Neural progenitor cell (in vitro differentiated cells): ENCODE data around the gene COL20A1. TPM values are rescaled to one million over a fixed set of nuclear protein-coding genes. Genes with fewer than 3 reads are reported as not detected.

ENCODE experiments used
- DNase-seq: peaks from one replicate; pipeline ENCODE4 v3.0.0-alpha.2; 2016; ENCODE audit warnings: low spot score
- H2AFZ ChIP-seq: fragments of 200-600 bp; sonication (generic); replicated peaks from 2 replicates; pipeline ENCODE4 v1.6.1; 2016; ENCODE audit warnings: antibody characterized with exemption
- H3F3A ChIP-seq: fragments of 200-600 bp; sonication (generic); 2 replicates; pipeline ENCODE4 v1.6.1; 2016; ENCODE audit warnings: antibody characterized with exemption, low read depth
- H3K27ac ChIP-seq: fragments of 200-600 bp; sonication (generic); 2 replicates; pipeline ENCODE4 v1.5.1; 2016; ENCODE audit warnings: mild to moderate bottlenecking
- H3K27me3 ChIP-seq: fragments of 200-600 bp; sonication (generic); 2 replicates; pipeline ENCODE4 v1.6.1; 2016; ENCODE audit warnings: mild to moderate bottlenecking, moderate library complexity
- H3K36me3 ChIP-seq: fragments of 200-600 bp; sonication (generic); 2 replicates; pipeline ENCODE4 v1.5.1; 2016
- H3K4me1 ChIP-seq: fragments of 200-600 bp; sonication (generic); 2 replicates; pipeline ENCODE4 v1.6.1; 2016; ENCODE audit warnings: mixed run types
- H3K4me2 ChIP-seq: fragments of 200-600 bp; sonication (generic); 2 replicates; pipeline ENCODE4 v1.6.1; 2016
- H3K4me3 ChIP-seq: fragments of 200-600 bp; sonication (generic); 2 replicates; pipeline ENCODE4 v1.5.1; 2016
- H3K79me2 ChIP-seq: fragments of 200-600 bp; sonication (generic); 2 replicates; pipeline ENCODE4 v1.6.1; 2016; ENCODE audit warnings: low read depth
- H3K9ac ChIP-seq: fragments of 200-600 bp; sonication (generic); 2 replicates; pipeline ENCODE4 v1.6.1; 2016
- H3K9me3 ChIP-seq: fragments of 200-600 bp; sonication (generic); 2 replicates; pipeline ENCODE4 v1.5.1; 2016; ENCODE audit warnings: low read depth
- H4K20me1 ChIP-seq: fragments of 200-600 bp; sonication (generic); 2 replicates; pipeline ENCODE4 v1.6.1; 2016; ENCODE audit warnings: low read depth
- H3K27ac Mint-ChIP-seq: 3 replicates; pipeline ENCODE4 v1.8.0; 2021; ENCODE audit warnings: mixed read lengths
- H3K27me3 Mint-ChIP-seq: 2 replicates; pipeline ENCODE4 v1.8.0; 2022; ENCODE audit warnings: low read depth, mild to moderate bottlenecking, inconsistent platforms, moderate library complexity, mixed read lengths; ENCODE audit not compliant: insufficient read depth
- H3K36me3 Mint-ChIP-seq: 3 replicates; pipeline ENCODE4 v1.8.0; 2021; ENCODE audit warnings: mixed read lengths
- H3K4me1 Mint-ChIP-seq: 3 replicates; pipeline ENCODE4 v1.8.0; 2021; ENCODE audit warnings: mixed read lengths
- H3K4me3 Mint-ChIP-seq: 3 replicates; pipeline ENCODE4 v1.8.0; 2021; ENCODE audit warnings: mild to moderate bottlenecking, moderate library complexity, mixed read lengths
- H3K9me3 Mint-ChIP-seq: 3 replicates; pipeline ENCODE4 v1.8.0; 2020; ENCODE audit warnings: mixed read lengths
- CTCF ChIP-seq: fragments of 200-600 bp; sonication (generic); IDR thresholded peaks from 2 replicates; pipeline ENCODE4 v1.5.1; 2017; ENCODE audit warnings: antibody characterized with exemption, mild to moderate bottlenecking
- EZH2 ChIP-seq: fragments of 200-600 bp; sonication (generic); IDR thresholded peaks from 2 replicates; pipeline ENCODE4 v1.6.1; 2017; ENCODE audit warnings: antibody characterized with exemption, mild to moderate bottlenecking, moderate library complexity
- EZH2phosphoT487 ChIP-seq: fragments of 200-600 bp; sonication (generic); IDR thresholded peaks from 2 replicates; pipeline ENCODE4 v1.6.1; 2017; ENCODE audit warnings: antibody characterized with exemption
- total RNA-seq: library from RNA; depleted of rRNA; stranded (reverse); fragments of >200 nt; gene quantifications from 2 replicates; pipeline ENCODE4 v1.2.3, GENCODE V29; 2015; ENCODE audit warnings: low replicate concordance

COL20A1 gene
- total RNA-seq, 1 donor from 2014 or later: 0.37 TPM

- H3K36me3 ChIP-seq: no peaks in the 10 kb centered on the region
- peaks cover 6% of the 10 kb centered on the region for H3K9me3 Mint-ChIP-seq
Observed at GRCh38 chr20:63327231-63327745, 34.3 kb downstream of the COL20A1 start.

GRCh38 chr20:63328026-63328700, 35.2 kb downstream of the COL20A1 start:
- no peak for TF ChIP-seq CTCF
- TF ChIP-seq EZH2: no peak
- TF ChIP-seq EZH2phosphoT487: no peak
- H3K4me3 Mint-ChIP-seq: no peak overlapping the region
- peaks cover 13% of the 10 kb centered on the region for H3K4me1 Mint-ChIP-seq
- no peaks in the 10 kb centered on the region for H4K20me1 ChIP-seq
- H3K4me1 ChIP-seq: no peaks in the 10 kb centered on the region
- H3F3A ChIP-seq: no peaks in the 10 kb centered on the region
- peaks cover 5% of the 10 kb centered on the region for H3K36me3 Mint-ChIP-seq
- no peaks in the 10 kb centered on the region for H3K9me3 ChIP-seq
- no peak overlapping the region for H3K9ac ChIP-seq
- H3K27me3 Mint-ChIP-seq: peaks cover 10% of the 10 kb centered on the region
- H3K79me2 ChIP-seq: no peaks in the 10 kb centered on the region
- H3K4me3 ChIP-seq: no peak overlapping the region
- peaks cover 6% of the 10 kb centered on the region for H3K9me3 Mint-ChIP-seq
- no peak for DNase-seq
- H3K27ac ChIP-seq: no peak overlapping the region
- no peak overlapping the region for H3K4me2 ChIP-seq
- no peak overlapping the region for H2AFZ ChIP-seq
- no peaks in the 10 kb centered on the region for H3K36me3 ChIP-seq
- H3K27ac Mint-ChIP-seq: no peak overlapping the region
- H3K27me3 ChIP-seq: peaks cover 12% of the 10 kb centered on the region

More at GRCh38 chr20:63327231-63327745, 34.3 kb downstream of the COL20A1 start:
- peaks cover 18% of the 10 kb centered on the region for H3K4me1 Mint-ChIP-seq
- H3K79me2 ChIP-seq: no peaks in the 10 kb centered on the region
- no peaks in the 10 kb centered on the region for H3K9me3 ChIP-seq
- H3K4me1 ChIP-seq: no peaks in the 10 kb centered on the region
- H3K4me3 ChIP-seq: no peak overlapping the region
- H3K27me3 ChIP-seq: peaks cover 14% of the 10 kb centered on the region
- H3K27ac ChIP-seq: no peak overlapping the region
- H3F3A ChIP-seq: no peaks in the 10 kb centered on the region
- H3K27ac Mint-ChIP-seq: no peak overlapping the region
- H3K4me2 ChIP-seq: no peak overlapping the region
- peaks cover 5% of the 10 kb centered on the region for H3K36me3 Mint-ChIP-seq
- H4K20me1 ChIP-seq: no peaks in the 10 kb centered on the region
- DNase-seq: no peak
- H3K9ac ChIP-seq: no peak overlapping the region
- TF ChIP-seq CTCF: no peak
- TF ChIP-seq EZH2phosphoT487: no peak
- TF ChIP-seq EZH2: no peak
- H3K27me3 Mint-ChIP-seq: peaks cover 10% of the 10 kb centered on the region
- no peak overlapping the region for H3K4me3 Mint-ChIP-seq
- H2AFZ ChIP-seq: no peak overlapping the region

GRCh38 chr20:63328718-63329275, 35.8 kb downstream of the COL20A1 start:
- Histone ChIP-seq H3K4me3 (no peak overlapping the region), H3K9ac (no peak overlapping the region), H3K9me3 (no peaks in the 10 kb centered on the region), H2AFZ (no peak overlapping the region), H3K27me3 (peaks cover 6% of the 10 kb centered on the region), H3K79me2 (no peaks in the 10 kb centered on the region), H3K36me3 (no peaks in the 10 kb centered on the region), H4K20me1 (no peaks in the 10 kb centered on the region), H3F3A (no peaks in the 10 kb centered on the region), H3K27ac (no peak overlapping the region), H3K4me1 (no peaks in the 10 kb centered on the region), H3K4me2 (no peak overlapping the region)
- Mint-ChIP-seq H3K27ac (no peak overlapping the region), H3K27me3 (peaks cover 10% of the 10 kb centered on the region), H3K4me1 (peaks cover 9% of the 10 kb centered on the region), H3K9me3 (peaks cover 6% of the 10 kb centered on the region), H3K4me3 (no peak overlapping the region), H3K36me3 (peaks cover 5% of the 10 kb centered on the region)
- TF ChIP-seq EZH2phosphoT487: no peak
- no peak for TF ChIP-seq EZH2
- no peak for TF ChIP-seq CTCF
- no peak for DNase-seq
